ENCODE data around the gene CST6.

Gene CST6, protein sequence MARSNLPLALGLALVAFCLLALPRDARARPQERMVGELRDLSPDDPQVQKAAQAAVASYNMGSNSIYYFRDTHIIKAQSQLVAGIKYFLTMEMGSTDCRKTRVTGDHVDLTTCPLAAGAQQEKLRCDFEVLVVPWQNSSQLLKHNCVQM

DNA sequence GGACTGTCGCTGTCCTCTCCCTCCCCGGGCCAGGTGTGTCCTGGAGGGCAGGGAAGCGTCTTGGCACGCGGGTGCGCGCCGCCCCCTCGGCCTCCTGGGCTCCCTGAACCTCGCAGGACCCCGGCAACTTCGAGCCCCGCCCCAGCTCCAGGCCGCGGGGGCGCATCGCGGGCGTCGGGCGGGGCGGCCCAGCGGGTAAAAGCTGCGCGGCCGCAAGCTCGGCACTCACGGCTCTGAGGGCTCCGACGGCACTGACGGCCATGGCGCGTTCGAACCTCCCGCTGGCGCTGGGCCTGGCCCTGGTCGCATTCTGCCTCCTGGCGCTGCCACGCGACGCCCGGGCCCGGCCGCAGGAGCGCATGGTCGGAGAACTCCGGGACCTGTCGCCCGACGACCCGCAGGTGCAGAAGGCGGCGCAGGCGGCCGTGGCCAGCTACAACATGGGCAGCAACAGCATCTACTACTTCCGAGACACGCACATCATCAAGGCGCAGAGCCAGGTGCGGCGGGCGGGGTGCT, at the start of gene CST6:
TSS of gene CST6 (plus strand) at position 224 of the 519 bp plus-strand sequence. CDS start at position 261, 37 bp downstream.
- DNase-seq, result no peak

DNA sequence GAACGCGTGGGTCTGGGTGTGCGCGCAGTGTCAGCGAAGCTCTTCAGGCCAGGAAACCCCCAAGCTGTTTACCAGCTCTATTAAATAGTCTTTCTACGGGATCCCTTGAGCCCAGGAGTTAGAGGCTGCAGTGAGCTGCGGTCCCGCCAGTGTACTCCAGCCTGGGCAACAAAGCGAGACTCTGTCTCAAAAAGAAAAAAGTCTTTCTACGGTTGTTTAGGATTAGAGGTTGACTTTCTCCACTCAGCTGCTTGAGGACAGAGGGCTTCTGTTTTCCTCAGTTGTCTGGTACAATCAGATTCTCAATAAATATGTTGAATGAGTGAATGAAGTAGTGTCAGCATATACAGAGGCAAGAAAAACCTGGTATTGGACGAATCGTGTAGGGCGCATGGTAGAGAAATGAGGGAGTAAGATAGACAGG, 49.7 kb upstream of the CST6 start:
- peak; percentile 67 for DNase-seq

DNA sequence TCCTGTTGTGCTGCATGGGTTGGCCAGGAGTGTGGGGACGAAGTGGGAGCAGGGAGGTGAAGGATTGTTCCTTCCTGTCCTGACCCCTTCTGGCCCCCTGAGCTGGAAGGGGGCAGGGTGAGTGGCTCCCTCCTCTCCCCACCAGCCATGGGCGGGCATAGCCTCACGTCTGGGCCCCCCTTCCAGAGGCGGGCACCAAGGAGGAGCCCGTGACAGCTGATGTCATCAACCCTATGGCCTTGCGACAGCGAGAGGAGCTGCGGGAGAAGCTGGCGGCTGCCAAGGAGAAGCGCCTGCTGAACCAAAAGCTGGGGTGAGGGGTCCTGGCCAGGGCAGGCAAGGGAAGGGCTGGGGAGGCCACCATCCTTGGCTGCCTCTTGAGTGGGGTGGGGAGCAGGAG, 46.9 kb upstream of the CST6 start:
- no peak for DNase-seq

DNA sequence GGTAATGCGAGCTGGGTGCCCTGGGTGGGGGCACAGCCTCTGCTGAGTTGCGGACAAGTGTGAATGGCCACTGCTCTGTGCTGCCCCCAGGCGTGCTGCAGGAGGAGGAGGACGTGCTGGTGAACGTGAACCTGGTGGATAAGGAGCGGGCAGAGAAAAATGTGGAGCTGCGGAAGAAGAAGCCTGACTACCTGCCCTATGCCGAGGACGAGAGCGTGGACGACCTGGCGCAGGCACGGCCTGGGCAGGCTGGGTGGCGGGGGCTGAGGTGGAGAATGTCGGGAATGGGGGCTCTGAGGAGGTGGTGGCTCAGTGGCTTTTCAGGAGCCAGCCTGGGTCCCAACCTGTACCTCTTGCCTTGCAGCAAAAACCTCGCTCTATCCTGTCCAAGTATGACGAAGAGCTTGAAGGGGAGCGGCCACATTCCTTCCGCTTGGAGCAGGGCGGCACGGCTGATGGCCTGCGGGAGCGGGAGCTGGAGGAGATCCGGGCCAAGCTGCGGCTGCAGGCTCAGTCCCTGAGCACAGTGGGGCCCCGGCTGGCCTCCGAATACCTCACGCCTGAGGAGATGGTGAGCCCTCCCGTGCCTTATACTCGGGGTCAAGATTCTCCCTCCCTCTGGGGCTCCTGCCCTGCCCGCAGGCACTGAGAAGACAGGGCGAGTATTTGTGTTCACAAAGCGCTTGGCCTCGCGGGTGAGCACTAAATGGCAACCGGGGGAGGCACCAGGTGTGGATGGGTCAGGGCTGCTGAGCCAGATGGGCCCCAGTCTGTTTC, 45.6 kb upstream of the CST6 start:
- DNase-seq, result no peak

DNA sequence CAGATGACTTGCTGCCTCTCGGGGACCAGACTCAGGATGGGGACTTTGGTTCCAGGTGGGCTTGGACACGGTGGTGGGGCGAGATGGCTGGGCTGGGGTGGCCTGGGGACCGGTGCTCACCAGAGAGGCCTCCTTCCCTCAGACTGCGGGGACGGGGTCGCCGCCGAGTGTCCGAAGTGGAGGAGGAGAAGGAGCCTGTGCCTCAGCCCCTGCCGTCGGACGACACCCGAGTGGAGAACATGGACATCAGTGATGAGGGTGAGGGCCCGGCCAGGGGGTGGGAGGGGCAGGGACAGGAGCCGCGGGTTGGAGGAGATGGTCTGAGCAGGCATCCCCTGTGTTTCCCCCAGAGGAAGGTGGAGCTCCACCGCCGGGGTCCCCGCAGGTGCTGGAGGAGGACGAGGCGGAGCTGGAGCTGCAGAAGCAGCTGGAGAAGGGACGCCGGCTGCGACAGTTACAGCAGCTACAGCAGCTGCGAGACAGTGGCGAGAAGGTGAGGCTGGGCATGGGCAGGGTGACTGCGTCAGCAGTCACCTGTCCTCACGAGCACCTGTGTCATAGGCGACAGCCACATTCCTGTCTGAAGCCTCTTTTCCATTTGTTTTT, 44.4 kb upstream of the CST6 start:
- DNase-seq, result no peak

DNA sequence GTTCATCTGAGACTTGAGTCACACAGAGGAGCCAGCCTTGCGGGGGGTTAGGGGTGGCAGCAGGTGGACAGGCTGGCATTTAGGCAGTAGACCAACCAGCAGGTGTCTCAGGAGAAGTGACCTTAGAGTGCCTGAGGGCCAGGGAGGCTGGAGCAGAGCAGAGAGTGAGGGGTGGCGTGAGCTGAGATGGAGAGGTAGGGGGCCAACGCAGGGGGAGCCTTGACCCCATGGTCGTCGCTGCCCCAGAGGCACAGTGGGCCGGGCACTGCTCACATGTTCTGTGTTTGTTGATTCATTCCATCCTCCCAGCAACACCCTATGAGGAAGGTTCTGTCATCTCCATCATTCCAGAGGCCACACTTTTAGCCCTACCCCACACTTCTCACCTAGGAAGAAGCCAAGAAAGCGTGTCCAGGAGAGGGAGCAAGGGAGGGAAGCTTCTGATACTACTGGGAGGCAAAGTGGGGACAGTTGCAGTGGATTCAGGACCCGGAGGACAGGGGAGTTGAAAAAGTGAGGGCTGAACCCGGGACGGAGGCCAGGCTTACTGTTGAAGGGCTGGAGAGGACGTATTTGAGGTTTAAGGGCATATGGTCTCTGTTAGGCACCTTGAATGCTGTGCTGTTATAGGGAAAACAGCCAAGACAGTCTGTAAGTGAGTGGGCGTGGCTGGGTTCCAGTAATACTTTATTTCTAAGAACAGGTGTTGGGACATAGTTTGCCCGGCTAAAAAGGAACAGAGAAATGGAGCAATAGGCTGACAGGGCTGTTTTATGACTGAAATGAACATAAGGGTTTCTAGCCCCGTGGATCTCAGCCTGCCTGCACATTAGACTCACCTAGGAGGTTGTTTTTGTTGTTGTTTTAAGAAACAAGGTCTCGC, 43.0 kb upstream of the CST6 start:
- no peak for DNase-seq

DNA sequence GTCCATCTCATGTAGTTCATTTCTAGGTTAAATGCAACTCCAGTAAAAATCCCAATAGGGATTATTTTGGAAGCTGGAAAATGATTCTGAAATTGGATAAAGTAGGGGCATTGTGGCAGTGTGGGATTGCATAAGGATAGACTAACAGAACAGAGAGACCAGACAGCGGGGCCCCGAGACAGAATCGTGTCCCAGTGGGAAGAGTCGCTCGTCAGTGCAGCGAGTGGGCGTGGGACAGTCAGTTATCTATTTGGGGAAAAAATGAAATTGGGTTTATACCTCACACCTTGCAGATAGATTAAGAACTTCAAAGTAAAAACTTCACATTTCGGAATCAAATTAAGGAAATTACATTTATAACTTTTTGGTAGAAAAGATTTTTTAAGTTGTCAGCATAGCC, 39.7 kb upstream of the CST6 start:
- DNase-seq, result no peak

DNA sequence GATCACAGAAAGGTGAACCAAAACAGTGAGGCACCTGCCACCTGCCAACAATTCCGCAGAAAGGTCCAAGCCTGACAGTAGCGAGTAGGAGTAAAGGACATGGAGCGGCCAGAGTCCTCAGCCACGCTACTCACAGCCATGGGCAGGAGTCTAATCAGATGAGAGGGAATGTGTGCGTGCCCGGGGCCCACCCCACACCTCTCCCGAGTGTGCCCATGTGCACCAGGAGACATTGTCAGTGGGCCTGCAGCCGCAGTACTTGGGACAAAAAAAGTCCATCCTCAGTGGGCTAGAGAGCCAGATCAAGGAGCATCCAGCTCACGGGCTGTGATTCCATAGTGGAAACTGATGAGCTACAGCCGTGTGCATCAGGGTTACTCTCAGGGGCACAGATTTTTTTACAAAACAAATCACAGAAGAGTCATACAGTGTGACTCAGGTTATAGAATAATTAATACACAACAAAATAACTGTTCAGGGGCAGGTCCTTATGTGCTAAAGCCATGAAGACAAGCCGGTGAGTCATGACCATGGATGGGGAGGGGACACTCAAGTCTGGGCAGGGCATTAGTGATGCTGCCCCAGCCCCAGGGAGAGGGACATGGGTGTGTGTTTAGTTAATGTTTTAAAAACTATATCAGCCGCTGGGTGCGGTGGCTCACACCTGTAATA, 38.2 kb upstream of the CST6 start:
- DNase-seq, result no peak

DNA sequence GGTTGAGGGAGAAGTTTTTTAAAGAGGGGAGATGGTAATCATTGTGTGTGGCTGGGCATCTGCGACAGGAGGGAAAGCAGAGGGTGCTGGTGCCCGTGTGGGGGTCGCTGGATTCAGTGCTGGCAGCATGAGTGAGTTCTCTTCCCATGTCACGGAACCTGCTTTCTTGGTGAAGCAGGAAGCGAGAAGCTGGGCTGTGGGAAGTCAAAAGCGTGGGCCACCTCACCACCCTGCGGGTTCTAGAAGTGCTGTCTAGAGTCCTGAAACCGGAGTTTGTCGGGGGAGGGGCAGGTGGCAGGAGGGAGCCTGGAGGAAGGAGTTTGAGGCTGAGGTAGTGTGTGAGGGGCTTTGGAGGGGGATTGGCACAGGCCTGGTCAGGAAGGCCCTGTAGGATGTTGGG, 36.0 kb upstream of the CST6 start:
- no peak for DNase-seq

DNA sequence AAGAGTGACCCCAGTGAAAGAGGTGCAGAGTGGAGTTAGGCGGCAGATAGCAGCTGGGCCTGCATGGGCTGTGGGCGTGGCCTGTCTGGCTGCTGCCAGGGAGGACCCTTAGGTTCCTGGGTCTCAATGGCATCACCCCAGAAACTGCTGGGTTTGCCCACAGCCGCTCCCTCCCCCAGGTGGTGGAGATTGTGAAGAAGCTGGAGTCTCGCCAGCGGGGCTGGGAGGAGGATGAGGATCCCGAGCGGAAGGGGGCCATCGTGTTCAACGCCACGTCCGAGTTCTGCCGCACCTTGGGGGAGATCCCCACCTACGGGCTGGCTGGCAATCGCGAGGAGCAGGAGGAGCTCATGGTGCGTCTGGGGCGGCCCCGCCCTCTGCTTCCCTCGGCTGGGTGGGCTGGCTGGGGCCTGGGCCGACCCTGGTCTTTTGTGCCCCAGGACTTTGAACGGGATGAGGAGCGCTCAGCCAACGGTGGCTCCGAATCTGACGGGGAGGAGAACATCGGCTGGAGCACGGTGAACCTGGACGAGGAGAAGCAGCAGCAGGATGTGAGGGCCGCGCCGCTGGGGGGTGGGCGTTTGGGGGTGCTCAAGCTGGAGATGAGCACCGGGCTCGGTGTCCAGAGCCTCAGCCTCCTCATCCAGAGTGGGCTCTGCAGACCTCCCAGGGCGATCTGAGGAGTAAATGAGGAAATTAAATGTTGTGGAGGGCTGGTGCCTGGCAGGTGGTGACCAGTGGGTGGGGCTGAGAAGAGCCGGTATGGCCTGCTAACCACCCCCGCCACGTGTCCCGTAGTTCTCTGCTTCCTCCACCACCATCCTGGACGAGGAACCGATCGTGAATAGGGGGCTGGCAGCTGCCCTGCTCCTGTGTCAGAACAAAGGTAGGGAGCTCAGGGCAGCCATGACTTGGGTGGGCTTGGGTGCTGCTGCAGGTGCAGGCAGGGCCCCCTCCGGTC, 35.3 kb upstream of the CST6 start:
- DNase-seq, result no peak

DNA sequence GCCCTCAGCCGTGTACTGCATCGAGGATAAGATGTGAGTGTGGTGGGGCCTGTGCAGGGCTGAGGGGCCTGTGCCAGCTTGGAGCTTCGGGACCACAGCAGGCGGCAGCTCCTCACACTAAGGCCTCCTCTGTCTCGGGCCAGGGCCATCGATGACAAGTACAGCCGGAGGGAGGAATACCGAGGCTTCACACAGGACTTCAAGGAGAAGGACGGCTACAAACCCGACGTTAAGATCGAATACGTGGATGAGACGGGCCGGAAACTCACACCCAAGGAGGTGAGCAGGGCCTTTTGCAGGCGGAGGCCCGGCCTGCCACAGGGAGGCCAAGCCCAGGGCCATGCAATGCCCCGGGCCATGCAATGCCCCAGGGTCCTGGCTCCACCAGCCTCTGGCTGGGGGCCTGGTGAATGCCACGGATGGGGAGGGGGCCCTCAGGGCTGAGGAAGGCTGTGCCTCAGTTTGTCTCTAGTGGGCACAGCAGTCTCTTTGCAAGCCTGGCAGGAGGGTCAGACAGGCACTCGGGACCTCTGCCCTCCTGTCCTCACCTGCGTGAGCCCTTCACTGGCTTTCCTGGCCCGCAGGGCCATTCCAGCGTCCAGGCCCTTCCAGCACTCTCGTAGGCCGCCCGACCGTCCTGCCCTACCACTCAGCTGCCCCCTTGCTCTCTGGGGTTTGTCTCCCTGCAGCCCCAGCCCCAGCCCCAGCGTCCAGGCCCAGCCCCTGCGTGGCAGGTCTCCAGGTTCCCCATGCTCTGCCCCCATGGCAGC, 34.0 kb upstream of the CST6 start:
- no peak for DNase-seq

DNA sequence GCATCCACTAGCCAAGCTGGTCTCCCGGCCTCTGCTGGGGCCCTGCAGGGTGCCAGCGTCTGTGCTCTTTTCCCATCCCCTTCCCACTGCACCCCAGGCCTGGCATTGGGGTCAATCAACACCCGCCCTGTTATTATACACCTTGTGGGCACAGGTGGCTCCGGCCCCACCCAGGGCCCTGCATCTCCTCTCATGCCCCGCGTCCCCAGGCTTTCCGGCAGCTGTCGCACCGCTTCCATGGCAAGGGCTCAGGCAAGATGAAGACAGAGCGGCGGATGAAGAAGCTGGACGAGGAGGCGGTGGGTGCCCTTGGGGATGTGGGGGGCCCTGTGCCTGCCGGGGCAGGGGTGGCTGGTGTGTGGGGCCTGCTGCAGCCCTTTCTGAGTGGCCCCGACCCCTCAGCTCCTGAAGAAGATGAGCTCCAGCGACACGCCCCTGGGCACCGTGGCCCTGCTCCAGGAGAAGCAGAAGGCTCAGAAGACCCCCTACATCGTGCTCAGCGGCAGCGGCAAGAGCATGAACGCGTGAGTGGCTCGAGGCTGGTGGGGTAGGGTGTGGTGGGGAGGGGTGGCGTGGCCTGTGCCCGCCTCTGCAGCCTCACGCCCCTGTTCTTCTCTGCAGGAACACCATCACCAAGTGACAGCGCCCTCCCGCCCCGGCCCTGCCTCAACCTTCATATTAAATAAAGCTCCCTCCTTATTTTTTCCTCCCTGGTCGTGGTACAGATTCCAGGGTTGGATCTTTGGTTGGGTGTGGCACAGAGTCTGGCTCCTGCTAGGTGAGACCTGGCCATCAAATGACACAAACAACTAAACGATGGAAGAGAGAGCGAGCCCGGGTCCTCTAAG, 33.2 kb upstream of the CST6 start:
- no peak for DNase-seq

DNA sequence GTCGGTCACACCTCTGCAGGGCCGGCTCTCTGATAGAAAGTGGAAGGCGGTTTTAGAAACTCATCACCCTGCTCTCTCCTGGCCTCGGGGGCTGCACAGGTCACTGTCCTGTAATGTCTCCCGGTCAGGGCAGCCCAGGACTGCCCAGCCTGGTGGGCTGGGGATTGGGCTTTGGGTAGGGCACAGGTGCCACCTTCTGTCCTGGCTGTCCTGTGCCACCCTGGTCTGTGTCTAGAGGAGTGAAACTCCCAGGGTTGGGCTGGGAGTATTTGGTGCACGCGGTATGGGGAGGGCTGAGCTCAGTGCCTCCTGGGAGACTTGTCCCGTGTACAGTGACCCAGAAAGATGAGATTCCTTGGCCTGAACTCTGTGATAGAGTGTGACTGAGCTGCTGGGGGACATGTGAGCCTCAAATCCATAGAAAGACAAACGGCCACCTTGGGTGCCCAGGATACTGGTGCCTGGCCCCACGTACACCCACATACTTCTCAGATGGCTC, 32.5 kb upstream of the CST6 start:
- no peak for DNase-seq

DNA sequence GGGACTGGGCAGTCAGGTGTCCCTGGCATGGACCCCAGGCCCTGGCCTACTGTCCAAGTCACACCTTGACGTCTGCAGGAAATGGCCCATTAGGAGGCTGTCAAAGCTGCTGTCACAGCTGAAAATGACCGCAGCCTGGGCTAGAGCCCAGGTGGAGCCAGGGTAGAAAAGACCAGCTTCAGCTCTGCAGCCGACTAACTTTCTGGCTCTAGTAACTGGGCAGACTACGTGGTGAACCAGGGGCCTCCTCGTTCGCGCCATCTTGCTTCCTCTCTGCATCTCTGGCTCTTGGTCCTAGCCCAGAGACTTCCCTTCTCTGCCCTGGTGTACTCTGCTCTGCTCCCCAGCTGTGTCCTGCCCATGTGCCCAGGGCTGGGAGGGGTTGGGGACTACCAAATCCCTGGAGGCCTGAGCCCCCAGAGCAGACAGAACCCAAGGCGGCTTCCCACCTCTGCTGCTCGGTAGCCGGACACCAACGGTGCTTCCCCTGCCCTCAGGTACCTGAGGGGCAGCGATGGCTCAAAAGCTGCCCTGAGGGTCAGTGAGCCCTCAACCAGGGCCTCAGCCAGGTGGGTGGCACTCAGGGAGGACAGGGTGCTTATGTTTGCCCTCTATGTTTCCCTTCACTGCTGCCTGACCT, 30.6 kb upstream of the CST6 start:
- no peak for DNase-seq

DNA sequence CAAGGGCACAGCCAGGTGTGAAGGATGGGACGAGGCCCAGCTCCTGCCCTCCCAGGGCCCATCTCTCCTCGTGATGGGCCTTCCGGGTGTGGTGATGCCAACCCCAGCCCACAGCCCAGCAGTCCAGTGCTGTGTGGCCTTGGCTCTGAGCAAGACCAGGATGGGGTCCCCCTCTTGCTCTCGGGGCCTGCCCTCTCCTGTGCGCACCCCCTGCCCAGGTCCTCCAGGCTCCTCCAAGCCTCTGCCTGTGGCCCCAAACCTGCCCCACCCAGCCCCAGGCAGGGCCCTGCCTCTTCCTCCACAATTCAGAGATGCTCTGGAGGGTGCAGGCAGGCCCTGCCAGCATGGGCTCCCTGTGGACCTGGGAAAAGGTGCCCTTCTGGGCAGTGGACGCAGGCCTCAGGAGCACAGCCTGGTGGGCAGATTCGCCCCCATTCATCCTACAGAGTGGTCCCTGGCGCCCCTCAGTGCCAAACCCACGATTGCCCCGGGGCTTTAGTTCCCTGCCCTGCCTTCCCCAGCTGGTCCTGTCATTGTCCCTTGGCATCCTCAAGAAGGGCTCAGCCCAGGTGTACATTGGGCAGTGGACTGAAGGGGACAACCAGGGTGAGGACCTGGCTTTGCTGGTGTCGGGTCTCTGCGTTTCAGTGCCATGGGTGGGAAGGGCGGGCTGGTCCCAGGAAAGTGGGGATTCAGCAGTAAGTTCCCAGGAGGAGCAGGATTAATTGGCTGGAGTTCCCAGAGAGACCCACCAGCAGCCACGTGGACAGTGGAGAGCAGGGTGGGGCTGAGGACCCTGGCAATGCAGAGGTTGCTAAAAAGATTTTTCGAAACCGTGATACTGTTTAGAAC, 29.6 kb upstream of the CST6 start:
- no peak for DNase-seq

DNA sequence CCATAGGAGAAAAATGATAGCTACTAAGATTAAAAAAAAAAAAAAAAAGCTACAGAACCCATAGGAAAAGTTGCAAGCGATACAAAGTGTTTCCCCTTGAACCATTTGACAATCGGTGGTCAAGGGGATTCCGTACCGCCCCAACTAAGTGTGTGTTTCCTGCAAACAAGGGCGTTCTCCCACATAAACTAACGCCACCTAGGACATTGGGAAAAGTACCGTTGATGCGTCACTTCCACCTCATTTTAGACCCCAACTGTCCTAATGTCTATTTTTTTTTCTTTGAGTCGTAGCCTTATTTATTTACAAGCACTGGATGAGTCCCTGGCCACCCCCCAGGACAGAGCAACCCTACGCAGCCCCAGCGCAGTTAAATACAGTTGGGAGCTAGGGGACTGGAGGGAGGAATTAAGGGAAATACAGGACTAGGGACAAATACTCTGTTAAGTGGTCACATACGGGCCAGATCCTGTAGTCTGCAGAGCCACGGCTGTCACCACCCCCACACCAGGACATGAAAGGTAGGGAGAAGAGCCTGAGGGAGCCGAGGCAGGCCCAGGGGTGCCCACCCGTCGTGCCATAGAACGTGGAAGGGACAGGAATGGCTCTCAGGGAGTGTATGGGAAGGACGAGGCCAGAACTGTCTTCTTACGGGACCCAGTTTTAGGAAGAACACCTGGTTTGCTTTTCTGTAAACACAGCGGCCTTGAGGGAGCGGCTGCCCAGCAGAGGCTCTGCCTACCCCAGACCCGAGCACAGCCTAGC, 28.8 kb upstream of the CST6 start:
- DNase-seq, result no peak

DNA sequence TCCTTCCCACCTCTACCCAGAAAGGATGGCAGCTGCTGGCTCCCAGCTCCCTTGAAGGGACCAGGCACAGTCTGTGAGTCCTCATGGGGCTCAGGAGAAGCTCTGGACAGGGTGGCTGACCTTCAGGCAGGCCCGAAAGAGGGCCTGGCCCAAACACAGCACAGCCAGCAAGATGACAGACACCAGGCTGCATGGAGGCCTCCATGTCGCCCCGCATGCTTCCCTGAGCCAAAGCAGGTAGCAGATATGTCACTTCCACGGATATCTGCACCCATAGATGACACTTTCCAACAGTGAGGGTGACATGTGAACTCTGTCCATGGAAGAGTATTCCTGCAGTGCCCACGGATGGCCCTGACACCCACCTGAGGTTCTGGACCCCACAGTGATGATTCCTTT, 28.2 kb upstream of the CST6 start:
- no peak for DNase-seq
